GM23338 (cell line): ENCODE data around the gene INPP5A. TPM values are rescaled to one million over a fixed set of nuclear protein-coding genes. Genes with fewer than 3 reads are reported as not detected.

Experiments
- ATAC-seq: fragments of 200-7000 bp; cut with Tn5 transposase; 3 replicates; pipeline ENCODE4 v1.9.1; 2020
- DNase-seq: peaks from one replicate; pipeline ENCODE4 v3.0.0-alpha.2; 2015; ENCODE audit warnings: low spot score
- H2AFZ ChIP-seq: fragments of 200-600 bp; sonication (generic); 2 replicates; pipeline ENCODE4 v1.8.0; 2016; ENCODE audit warnings: antibody characterized with exemption, mild to moderate bottlenecking, moderate library complexity
- H3F3A ChIP-seq: fragments of 200-600 bp; sonication (generic); replicated peaks from 2 replicates; pipeline ENCODE4 v1.8.0; 2017; ENCODE audit warnings: antibody characterized with exemption, mixed run types, low read depth
- H3K27ac ChIP-seq: fragments of 200-600 bp; sonication (generic); 2 replicates; pipeline ENCODE4 v1.6.1; 2016; ENCODE audit warnings: low read depth
- H3K27me3 ChIP-seq: fragments of 200-600 bp; sonication (generic); 2 replicates; pipeline ENCODE4 v1.8.0; 2016; ENCODE audit warnings: mild to moderate bottlenecking, mixed run types, moderate library complexity; ENCODE audit not compliant: insufficient read depth
- H3K36me3 ChIP-seq: fragments of 200-600 bp; sonication (generic); 2 replicates; pipeline ENCODE4 v1.8.0; 2016; ENCODE audit warnings: mild to moderate bottlenecking; ENCODE audit not compliant: insufficient read depth
- H3K4me1 ChIP-seq: fragments of 200-600 bp; sonication (generic); 2 replicates; pipeline ENCODE4 v1.8.0; 2016; ENCODE audit warnings: mild to moderate bottlenecking, moderate library complexity; ENCODE audit not compliant: insufficient read depth
- H3K4me2 ChIP-seq: fragments of 200-600 bp; sonication (generic); 2 replicates; pipeline ENCODE4 v1.7.1; 2017; ENCODE audit warnings: mixed run types
- H3K4me3 ChIP-seq: fragments of 200-600 bp; sonication (generic); 2 replicates; pipeline ENCODE4 v1.6.1; 2016; ENCODE audit warnings: mixed run types
- H3K79me2 ChIP-seq: fragments of 200-600 bp; sonication (generic); replicated peaks from 2 replicates; pipeline ENCODE4 v1.8.0; 2017; ENCODE audit warnings: mild to moderate bottlenecking; ENCODE audit not compliant: insufficient read depth
- H3K9me2 ChIP-seq: fragments of 200-600 bp; sonication (generic); 2 replicates; pipeline ENCODE4 v1.8.0; 2017; ENCODE audit not compliant: insufficient read depth
- H4K20me1 ChIP-seq: fragments of 200-600 bp; sonication (generic); replicated peaks from 2 replicates; pipeline ENCODE4 v1.8.0; 2017; ENCODE audit warnings: mild to moderate bottlenecking; ENCODE audit not compliant: insufficient read depth
- H3K27ac Mint-ChIP-seq: 2 replicates; pipeline ENCODE4 v1.8.0; 2020; ENCODE audit warnings: inconsistent platforms, mild to moderate bottlenecking, moderate library complexity, mixed read lengths
- H3K27me3 Mint-ChIP-seq: 3 replicates; pipeline ENCODE4 v1.8.0; 2022; ENCODE audit warnings: low read depth, mild to moderate bottlenecking, moderate library complexity, mixed read lengths, inconsistent platforms; ENCODE audit not compliant: insufficient read depth, poor library complexity
- H3K36me3 Mint-ChIP-seq: 3 replicates; pipeline ENCODE4 v1.8.0; 2021; ENCODE audit warnings: low read depth, mild to moderate bottlenecking, inconsistent platforms, moderate library complexity, mixed read lengths
- H3K4me1 Mint-ChIP-seq: 3 replicates; pipeline ENCODE4 v1.8.0; 2020; ENCODE audit warnings: mild to moderate bottlenecking, inconsistent platforms, mixed read lengths
- H3K4me3 Mint-ChIP-seq: 3 replicates; pipeline ENCODE4 v1.8.0; 2021; ENCODE audit warnings: moderate library complexity, mild to moderate bottlenecking, inconsistent platforms, mixed read lengths
- H3K9me3 Mint-ChIP-seq: 3 replicates; pipeline ENCODE4 v1.8.0; 2020; ENCODE audit warnings: moderate library complexity, mild to moderate bottlenecking, inconsistent platforms, mixed read lengths
- CREB1 ChIP-seq: fragments of 250-450 bp; sonication (Bioruptor Pico); IDR thresholded peaks from 2 replicates; pipeline ENCODE4 v1.5.0; 2020; ENCODE audit warnings: low read depth, mild to moderate bottlenecking, moderate library complexity
- EZH2 ChIP-seq: fragments of 200-600 bp; sonication (generic); IDR thresholded peaks from one replicate; pipeline ENCODE4 v1.8.0; 2017; ENCODE audit warnings: antibody characterized with exemption, mild to moderate bottlenecking, low read depth; ENCODE audit not compliant: unreplicated experiment
- EZH2phosphoT487 ChIP-seq: fragments of 200-600 bp; sonication (generic); IDR thresholded peaks from one replicate; pipeline ENCODE4 v1.8.1; 2018; ENCODE audit warnings: antibody characterized with exemption; ENCODE audit not compliant: unreplicated experiment
- POLR2AphosphoS5 ChIP-seq: IDR thresholded peaks from 2 replicates; pipeline ENCODE4 v1.6.1; 2016; ENCODE audit warnings: antibody characterized with exemption, low read depth
- STAT1 ChIP-seq: IDR thresholded peaks from one replicate; pipeline ENCODE4 v1.6.1; 2016; ENCODE audit warnings: antibody characterized with exemption; ENCODE audit not compliant: unreplicated experiment
- ZNF114 ChIP-seq: fragments of 250-450 bp; sonication (Bioruptor Pico); IDR thresholded peaks from 2 replicates; pipeline ENCODE4 v1.5.0; 2020; ENCODE audit warnings: mild to moderate bottlenecking, moderate library complexity
- ZNF331 ChIP-seq: fragments of 250-450 bp; sonication (Bioruptor Pico); IDR thresholded peaks from 2 replicates; pipeline ENCODE4 v1.5.0; 2020; ENCODE audit warnings: low read depth, mild to moderate bottlenecking, moderate library complexity
- polyA plus RNA-seq: library from polyadenylated mRNA; unstranded; fragments of >200 nt; fragmentation: Nextera tagmentation; extraction: Ambion mirVana; gene quantifications from 2 replicates; pipeline ENCODE4 v1.2.1, GENCODE V29; 2016
- total RNA-seq: library from RNA; depleted of rRNA; stranded (reverse); fragments of >200 nt; shearing (Covaris generic); gene quantifications from 2 replicates; pipeline ENCODE4 v1.2.3, GENCODE V29; 2014
- TF ChIP-seq, protein P1 (sequence below): IDR thresholded peaks from one replicate; pipeline ENCODE4 v1.6.1; 2018; ENCODE audit warnings: antibody characterized with exemption; ENCODE audit not compliant: unreplicated experiment
- TF ChIP-seq, protein P2 (sequence below), 2 experiments: fragments of 200-600 bp in 1 of 2; sonication (generic) in 1 of 2; conservative IDR thresholded peaks; 2 replicates each; pipeline versions ENCODE4 v1.5.1 to v1.6.1; 2016 to 2017; ENCODE audit warnings: antibody characterized with exemption in 2 of 2, low read depth in 2 of 2, mild to moderate bottlenecking in 2 of 2, moderate library complexity in 1 of 2

INPP5A gene
- total and polyA plus RNA-seq, 2 experiments from 2014 or later = 5.9 to 40.6 TPM

DNA sequence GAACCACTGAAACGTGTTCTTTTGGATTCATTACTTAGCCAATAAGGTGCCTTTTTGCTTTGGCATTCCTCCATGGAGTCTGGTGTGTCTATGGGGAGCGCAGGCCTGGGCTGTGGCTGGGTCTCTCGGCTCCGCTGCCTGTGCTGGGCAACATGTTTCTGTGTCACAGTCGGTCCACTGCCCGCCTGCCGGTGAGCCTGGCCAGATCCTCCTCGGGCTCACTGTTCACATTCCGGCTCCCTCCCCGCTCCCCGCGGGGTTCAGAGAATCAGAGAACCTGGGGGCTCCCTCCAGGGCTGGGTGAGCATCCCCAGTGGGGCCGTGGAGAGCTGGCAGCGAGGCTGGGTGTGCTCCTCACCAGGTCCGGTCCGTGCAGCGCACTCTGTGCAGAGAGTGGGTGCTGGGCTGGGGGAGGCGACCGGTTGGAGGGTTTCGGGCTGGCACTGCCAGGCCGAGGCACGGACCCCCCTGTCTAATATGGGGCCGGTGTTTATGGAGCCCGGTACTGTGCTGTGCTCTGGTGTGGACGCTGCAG, 70.4 kb downstream of the INPP5A start (continued):
- TF ChIP-seq, protein P1, sequence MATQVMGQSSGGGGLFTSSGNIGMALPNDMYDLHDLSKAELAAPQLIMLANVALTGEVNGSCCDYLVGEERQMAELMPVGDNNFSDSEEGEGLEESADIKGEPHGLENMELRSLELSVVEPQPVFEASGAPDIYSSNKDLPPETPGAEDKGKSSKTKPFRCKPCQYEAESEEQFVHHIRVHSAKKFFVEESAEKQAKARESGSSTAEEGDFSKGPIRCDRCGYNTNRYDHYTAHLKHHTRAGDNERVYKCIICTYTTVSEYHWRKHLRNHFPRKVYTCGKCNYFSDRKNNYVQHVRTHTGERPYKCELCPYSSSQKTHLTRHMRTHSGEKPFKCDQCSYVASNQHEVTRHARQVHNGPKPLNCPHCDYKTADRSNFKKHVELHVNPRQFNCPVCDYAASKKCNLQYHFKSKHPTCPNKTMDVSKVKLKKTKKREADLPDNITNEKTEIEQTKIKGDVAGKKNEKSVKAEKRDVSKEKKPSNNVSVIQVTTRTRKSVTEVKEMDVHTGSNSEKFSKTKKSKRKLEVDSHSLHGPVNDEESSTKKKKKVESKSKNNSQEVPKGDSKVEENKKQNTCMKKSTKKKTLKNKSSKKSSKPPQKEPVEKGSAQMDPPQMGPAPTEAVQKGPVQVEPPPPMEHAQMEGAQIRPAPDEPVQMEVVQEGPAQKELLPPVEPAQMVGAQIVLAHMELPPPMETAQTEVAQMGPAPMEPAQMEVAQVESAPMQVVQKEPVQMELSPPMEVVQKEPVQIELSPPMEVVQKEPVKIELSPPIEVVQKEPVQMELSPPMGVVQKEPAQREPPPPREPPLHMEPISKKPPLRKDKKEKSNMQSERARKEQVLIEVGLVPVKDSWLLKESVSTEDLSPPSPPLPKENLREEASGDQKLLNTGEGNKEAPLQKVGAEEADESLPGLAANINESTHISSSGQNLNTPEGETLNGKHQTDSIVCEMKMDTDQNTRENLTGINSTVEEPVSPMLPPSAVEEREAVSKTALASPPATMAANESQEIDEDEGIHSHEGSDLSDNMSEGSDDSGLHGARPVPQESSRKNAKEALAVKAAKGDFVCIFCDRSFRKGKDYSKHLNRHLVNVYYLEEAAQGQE = no peak
- TF ChIP-seq STAT1 = no peak
- TF ChIP-seq CREB1 (CRISPR knock-in tag) = no peak
- no peak for TF ChIP-seq EZH2phosphoT487

DNA sequence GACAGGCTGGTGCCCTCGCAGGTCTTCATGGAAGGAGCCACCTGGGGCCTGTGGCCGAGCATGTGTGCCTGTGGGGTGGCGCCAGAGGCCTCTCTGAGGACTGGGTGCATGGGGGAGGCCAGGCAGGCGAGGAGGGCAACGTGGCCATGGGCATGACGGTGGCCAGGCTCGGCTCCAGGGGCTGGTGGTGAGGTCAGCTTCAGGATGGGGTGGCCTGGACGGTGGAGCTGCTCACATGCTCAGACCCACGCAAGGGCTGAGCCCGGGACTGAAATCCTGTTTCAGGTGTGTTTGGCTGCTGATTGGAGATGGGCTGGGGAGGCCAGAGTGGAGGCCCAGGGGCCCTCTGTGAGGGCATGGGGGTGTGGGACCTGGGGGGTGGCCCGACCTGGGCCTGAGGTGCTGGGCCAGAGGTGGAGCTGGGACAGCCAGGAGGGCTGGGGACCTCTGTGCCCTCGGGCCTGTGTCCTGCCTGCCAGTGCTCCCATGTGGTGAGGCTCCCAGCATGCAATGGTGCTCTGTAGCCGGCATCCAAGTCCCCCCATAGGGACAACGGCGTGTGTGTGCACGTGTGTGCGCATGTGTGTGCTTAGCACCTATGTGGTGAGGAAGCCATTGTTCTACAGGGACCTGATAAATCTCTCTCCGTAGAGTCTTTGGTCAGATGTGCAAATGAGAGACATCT, 71.1 kb downstream of the INPP5A start:
- Histone ChIP-seq H3K4me3 (no peak overlapping the region), H3K9me2 (no peaks in the 10 kb centered on the region), H3K27me3 (no peaks in the 10 kb centered on the region), H3K27ac (no peak overlapping the region), H3F3A (no peaks in the 10 kb centered on the region), H3K4me1 (no peaks in the 10 kb centered on the region), H3K36me3 (no peaks in the 10 kb centered on the region), H4K20me1 (peaks cover 3% of the 10 kb centered on the region; the same call in 1 of the 2 replicates), H2AFZ (no peak overlapping the region), H3K4me2 (no peak overlapping the region), H3K79me2 (no peaks in the 10 kb centered on the region)
- DNase-seq (no peak), ATAC-seq (no peak)
- TF ChIP-seq, protein P2, sequence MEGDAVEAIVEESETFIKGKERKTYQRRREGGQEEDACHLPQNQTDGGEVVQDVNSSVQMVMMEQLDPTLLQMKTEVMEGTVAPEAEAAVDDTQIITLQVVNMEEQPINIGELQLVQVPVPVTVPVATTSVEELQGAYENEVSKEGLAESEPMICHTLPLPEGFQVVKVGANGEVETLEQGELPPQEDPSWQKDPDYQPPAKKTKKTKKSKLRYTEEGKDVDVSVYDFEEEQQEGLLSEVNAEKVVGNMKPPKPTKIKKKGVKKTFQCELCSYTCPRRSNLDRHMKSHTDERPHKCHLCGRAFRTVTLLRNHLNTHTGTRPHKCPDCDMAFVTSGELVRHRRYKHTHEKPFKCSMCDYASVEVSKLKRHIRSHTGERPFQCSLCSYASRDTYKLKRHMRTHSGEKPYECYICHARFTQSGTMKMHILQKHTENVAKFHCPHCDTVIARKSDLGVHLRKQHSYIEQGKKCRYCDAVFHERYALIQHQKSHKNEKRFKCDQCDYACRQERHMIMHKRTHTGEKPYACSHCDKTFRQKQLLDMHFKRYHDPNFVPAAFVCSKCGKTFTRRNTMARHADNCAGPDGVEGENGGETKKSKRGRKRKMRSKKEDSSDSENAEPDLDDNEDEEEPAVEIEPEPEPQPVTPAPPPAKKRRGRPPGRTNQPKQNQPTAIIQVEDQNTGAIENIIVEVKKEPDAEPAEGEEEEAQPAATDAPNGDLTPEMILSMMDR (conservative IDR thresholded peaks at IDR 0.05; ENCODE audit: low read depth in 2 of 2) = no peak
- TF ChIP-seq EZH2phosphoT487 (no peak), ZNF331 (CRISPR knock-in tag) (no peak), EZH2 (no peak), STAT1 (no peak), POLR2AphosphoS5 (no peak), ZNF114 (no peak)
- TF ChIP-seq, protein P1 = no peak
- Mint-ChIP-seq H3K36me3 (peaks cover 6% of the 10 kb centered on the region), H3K4me1 (peaks cover 9% of the 10 kb centered on the region; the same call in 2 of the 3 replicates), H3K27me3 (peaks cover 12% of the 10 kb centered on the region), H3K27ac (no peak overlapping the region), H3K9me3 (peaks cover 9% of the 10 kb centered on the region), H3K4me3 (no peak overlapping the region)
